Uterus (tissue), 4 donors: Measurements from ENCODE around the gene CCL21. TPM values are rescaled to one million over a fixed set of nuclear protein-coding genes. Genes with fewer than 3 reads are reported as not detected.

ENCODE experiments used
- DNase-seq, 2 donors: peaks; one replicate each; pipeline ENCODE4 v3.0.0-alpha.2; 2019 to 2020
- H3K27ac ChIP-seq, 2 donors: fragments of 200-600 bp; sonication (generic); 1 replicate in 1 of 2; 2 replicates in 1 of 2; pipeline ENCODE4 v1.5.1; 2016 to 2018
- H3K27me3 ChIP-seq, 2 donors: fragments of 200-600 bp; sonication (generic); one replicate each; pipeline ENCODE4 v1.5.1; 2018 to 2019; ENCODE audit warnings: control low read depth in 1 of 2
- H3K36me3 ChIP-seq, 2 donors: fragments of 200-600 bp; sonication (generic); one replicate each; pipeline ENCODE4 v1.5.1; 2019; ENCODE audit warnings: control low read depth in 1 of 2
- H3K4me1 ChIP-seq, 2 donors: fragments of 200-600 bp; sonication (generic); one replicate each; pipeline ENCODE4 v1.5.1; 2018 to 2019; ENCODE audit warnings: control low read depth in 1 of 2
- H3K4me3 ChIP-seq, 2 donors: fragments of 200-600 bp; sonication (generic); 1 replicate in 1 of 2; 2 replicates in 1 of 2; pipeline ENCODE4 v1.5.1; 2018 to 2019; ENCODE audit warnings: mild to moderate bottlenecking in 1 of 2
- H3K9me3 ChIP-seq, 2 donors: fragments of 200-600 bp; sonication (generic); one replicate each; pipeline ENCODE4 v1.5.1; 2019; ENCODE audit warnings: control low read depth in 1 of 2
- CTCF ChIP-seq, 4 experiments: fragments of 200-600 bp in 2 of 4; fragments of 450-650 bp in 2 of 4; sonication (generic) in 2 of 4; IDR thresholded peaks; one replicate each; pipeline ENCODE4 v1.5.1; 2016 to 2019; ENCODE audit warnings: antibody characterized with exemption in 4 of 4, mild to moderate bottlenecking in 2 of 4, moderate library complexity in 1 of 4
- POLR2A ChIP-seq, 2 donors: fragments of 450-650 bp; IDR thresholded peaks; one replicate each; pipeline ENCODE4 v1.6.1; 2016; ENCODE audit warnings: antibody characterized with exemption in 2 of 2, mild to moderate bottlenecking in 1 of 2, moderate library complexity in 1 of 2
- intact Hi-C: fragments of 100-400 bp; cut with DNase I; formaldehyde crosslinking; loops from one replicate; pipeline ENCODE4 v1.15.1; 2023; ENCODE audit warnings: low total_unique reads
- total RNA-seq, 4 donors: library from RNA; depleted of rRNA in 3 of 4; stranded (reverse); fragments of >200 nt in 3 of 4; gene quantifications; one replicate each; pipeline versions ENCODE4 v1.1.0 to v1.2.4, GENCODE V29; 2014 to 2023
- donor health status: DM: yes; HTN: yes; CAD: no.

The CCL21 gene
- total RNA-seq, 4 donors from 2014 or later: 7.6 to 248 (median 87.1) TPM

- H3K27ac ChIP-seq: no peak overlapping the region
- intact Hi-C loops: no loop called here
- TF ChIP-seq CTCF (IDR thresholded peaks at IDR 0.05) (no peak), POLR2A (IDR thresholded peaks at IDR 0.05) (no peak)
Observed at GRCh38 chr9:34674440-34674839, 35.5 kb downstream of the CCL21 start.

DNA sequence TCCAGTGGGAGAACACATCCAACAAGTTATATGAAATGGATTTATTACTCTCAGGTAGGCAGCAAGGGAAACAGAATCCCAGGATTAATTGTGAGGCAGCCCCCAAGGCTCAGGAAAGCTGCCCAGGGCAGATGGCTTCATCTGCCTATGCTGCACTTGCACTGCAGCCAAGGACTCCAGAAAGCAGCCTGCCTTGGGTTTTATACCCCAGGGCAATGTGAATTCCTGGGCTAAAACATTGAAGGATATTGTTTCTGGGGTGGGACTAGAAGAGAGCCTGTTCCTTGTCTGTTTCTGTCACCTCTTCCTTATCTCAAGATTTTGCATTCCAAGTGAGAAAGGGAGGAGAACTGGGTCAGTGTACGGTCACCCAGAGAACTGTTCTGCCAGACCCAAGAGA is 38.6 kb downstream of the CCL21 start:
- no peak for DNase-seq
- Histone ChIP-seq H3K9me3 (no peaks in the 10 kb centered on the region), H3K4me1 (no peaks in the 10 kb centered on the region), H3K27me3 (no peaks in the 10 kb centered on the region), H3K27ac (no peak overlapping the region), H3K36me3 (no peaks in the 10 kb centered on the region), H3K4me3 (no peak overlapping the region)
- no peak for TF ChIP-seq POLR2A (IDR thresholded peaks at IDR 0.05)
- TF ChIP-seq CTCF (IDR thresholded peaks at IDR 0.05): no peak
- intact Hi-C loops: no loop called here

More at GRCh38 chr9:34674440-34674839, 35.5 kb downstream of the CCL21 start:
- Histone ChIP-seq H3K9me3 (no peaks in the 10 kb centered on the region), H3K4me3 (no peak overlapping the region), H3K4me1 (no peaks in the 10 kb centered on the region), H3K27me3 (no peaks in the 10 kb centered on the region), H3K36me3 (no peaks in the 10 kb centered on the region)
- no peak for DNase-seq

GRCh38 chr9:34669809-34670562 is 40.0 kb downstream of the CCL21 start:
- intact Hi-C loops: no loop called here
- TF ChIP-seq CTCF (IDR thresholded peaks at IDR 0.05) (no peak), POLR2A (IDR thresholded peaks at IDR 0.05) (no peak)

DNA sequence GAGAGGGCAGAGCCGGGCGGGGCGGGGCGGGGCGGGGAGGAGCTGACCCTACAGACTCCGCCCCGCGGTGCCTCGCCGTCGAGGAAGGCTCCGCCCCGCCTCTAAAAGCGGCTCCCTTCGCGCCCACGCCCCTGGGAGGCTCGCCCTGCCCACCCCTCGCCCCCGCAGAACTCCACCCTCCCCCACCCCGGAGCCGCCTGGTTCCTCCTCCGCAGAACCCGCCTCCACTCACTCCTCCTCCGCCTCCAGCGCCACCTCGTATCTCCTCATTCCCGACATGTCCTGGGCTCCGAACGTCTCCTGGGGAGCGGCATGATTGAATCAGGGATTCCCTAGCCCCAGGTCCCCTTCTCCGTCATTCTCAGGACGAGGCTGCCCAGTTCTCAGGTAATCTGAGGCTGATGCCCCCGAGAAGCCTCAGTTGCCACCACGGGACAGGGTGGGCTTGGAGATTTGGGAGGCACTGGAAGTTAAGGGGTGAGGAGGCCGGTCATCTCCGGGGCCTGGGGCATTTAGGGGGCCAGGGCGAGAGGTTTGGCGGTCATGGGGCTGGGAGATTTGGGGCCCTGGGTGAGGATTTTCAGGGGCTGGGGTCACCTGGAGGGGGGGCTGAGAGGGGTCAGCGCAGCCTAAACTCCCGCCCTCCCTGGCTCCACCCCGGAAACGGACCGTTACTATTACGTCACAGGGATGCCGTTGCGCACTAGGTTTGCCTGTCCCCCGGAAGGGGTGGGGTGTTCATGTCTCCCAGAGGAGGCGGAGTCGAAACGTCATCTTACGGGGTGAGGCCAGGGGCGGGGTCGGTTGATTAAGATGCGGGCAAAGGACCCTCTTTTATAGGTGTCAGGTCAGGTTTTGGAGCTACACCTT is 44.3 kb downstream of the CCL21 start:
- intact Hi-C loops: no loop called here
- TF ChIP-seq POLR2A (IDR thresholded peaks at IDR 0.05) (peak in 1 of 2 donors; percentile 81), CTCF (IDR thresholded peaks at IDR 0.05) (peak in 2 of 4 experiments; percentile 11 to 14)
- DNase-seq: peak; percentile 96 to 98
- Histone ChIP-seq H3K4me1 (no peaks in the 10 kb centered on the region), H3K9me3 (no peaks in the 10 kb centered on the region), H3K27me3 (no peaks in the 10 kb centered on the region), H3K4me3 (peak overlapping the region; percentile 72 to 83), H3K27ac (peak overlapping the region; percentile 96 to 99), H3K36me3 (no peaks in the 10 kb centered on the region)

More at GRCh38 chr9:34669809-34670562, 40.0 kb downstream of the CCL21 start:
- H3K4me1 ChIP-seq: no peaks in the 10 kb centered on the region
- no peak overlapping the region for H3K27ac ChIP-seq
- no peak overlapping the region for H3K4me3 ChIP-seq
- H3K27me3 ChIP-seq: no peaks in the 10 kb centered on the region
- no peaks in the 10 kb centered on the region for H3K9me3 ChIP-seq
- no peaks in the 10 kb centered on the region for H3K36me3 ChIP-seq
- no peak for DNase-seq

- TF ChIP-seq CTCF (IDR thresholded peaks at IDR 0.05): no peak
- TF ChIP-seq POLR2A (IDR thresholded peaks at IDR 0.05): no peak
- H3K27ac ChIP-seq: peak overlapping the region; percentile 96 to 99
- no peaks in the 10 kb centered on the region for H3K9me3 ChIP-seq
- peak overlapping the region; percentile 72 to 83 for H3K4me3 ChIP-seq
- no peaks in the 10 kb centered on the region for H3K4me1 ChIP-seq
- H3K27me3 ChIP-seq: no peaks in the 10 kb centered on the region
- DNase-seq: no peak
- intact Hi-C loops: no loop called here
- H3K36me3 ChIP-seq: no peaks in the 10 kb centered on the region
Observed at GRCh38 chr9:34665067-34665380, 44.9 kb downstream of the CCL21 start.
